Umbilical cord (tissue), 2 donors: ENCODE data around the gene SYNDIG1. TPM values are rescaled to one million over a fixed set of nuclear protein-coding genes. Genes with fewer than 3 reads are reported as not detected.

Experiments used
- DNase-seq: peaks from one replicate; pipeline ENCODE4 v3.0.0-alpha.2; 2015; ENCODE audit warnings: low spot score
- total RNA-seq: library from RNA; depleted of rRNA; stranded (reverse); fragments of >200 nt; gene quantifications from one replicate; pipeline ENCODE4 v1.2.3, GENCODE V29; 2014; ENCODE audit warnings: low replicate concordance; ENCODE audit not compliant: insufficient read depth

Gene SYNDIG1
- total RNA-seq, 1 donor from 2014 or later: 6.3 TPM

- no peak for DNase-seq
Observed at GRCh38 chr20:24470746-24471582, 1.5 kb downstream of the SYNDIG1 start.

GRCh38 chr20:24472426-24472825 is 3.0 kb downstream of the SYNDIG1 start:
- DNase-seq: no peak

DNA sequence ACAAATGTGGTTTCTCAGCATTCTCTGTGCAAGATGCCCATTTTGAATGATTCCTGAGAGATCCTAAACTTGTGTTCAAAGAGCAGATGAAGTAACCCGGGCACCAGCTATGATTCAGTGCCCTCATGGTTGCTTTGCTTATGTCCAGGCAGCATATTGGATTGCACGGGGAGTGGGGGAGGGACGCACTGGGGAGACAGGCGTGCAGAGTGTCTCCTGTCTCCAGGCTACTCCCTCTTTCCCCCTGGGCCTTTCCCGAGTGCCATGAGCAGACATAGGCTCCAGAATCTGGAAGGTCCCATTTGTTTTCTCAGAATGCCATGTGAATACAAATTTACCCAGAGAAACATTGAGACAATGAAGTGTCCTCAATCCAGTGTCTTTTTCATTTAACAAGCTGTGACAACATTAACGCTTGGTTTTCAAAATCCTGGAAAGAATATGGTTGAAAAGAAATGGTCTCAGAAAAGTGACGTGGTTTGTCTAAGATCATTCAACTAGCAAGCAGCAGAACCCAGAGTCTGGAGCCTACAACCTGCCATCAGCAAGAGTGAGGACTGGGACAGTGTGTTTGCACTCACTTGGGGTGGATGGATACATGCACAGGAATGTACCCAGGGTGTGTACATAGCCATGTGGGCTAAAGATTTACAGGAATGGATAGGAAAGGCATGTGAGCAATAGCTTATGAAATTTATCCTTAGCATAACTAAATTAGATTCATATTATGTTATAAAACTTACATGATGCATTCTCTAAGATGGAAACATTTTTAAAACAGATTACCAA is 4.2 kb downstream of the SYNDIG1 start:
- no peak for DNase-seq

- DNase-seq: no peak
Observed at GRCh38 chr20:24477831-24478547, 8.6 kb downstream of the SYNDIG1 start.

DNA sequence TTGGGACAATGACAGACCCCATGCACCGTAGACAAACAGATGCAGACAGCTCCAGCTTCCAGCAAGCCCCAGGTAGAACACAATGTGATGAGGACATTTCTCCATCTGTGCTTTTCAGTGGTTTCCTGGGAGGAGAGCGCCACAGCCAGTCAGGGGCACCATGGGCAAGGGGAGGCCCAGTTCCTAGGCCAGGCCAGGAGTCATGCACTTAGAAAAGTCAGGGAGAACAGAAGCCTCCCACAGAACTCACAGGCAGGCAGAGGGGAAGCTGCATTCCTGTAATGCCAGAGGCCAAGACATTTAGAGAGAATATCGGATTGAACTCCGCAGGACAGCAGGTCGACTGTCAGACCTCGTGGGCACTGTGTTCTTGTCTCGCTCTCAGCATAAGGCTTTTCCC is 9.2 kb downstream of the SYNDIG1 start:
- DNase-seq: no peak

GRCh38 chr20:24479106-24479505 is 9.7 kb downstream of the SYNDIG1 start:
- DNase-seq: no peak

GRCh38 chr20:24479595-24479994 is 10.2 kb downstream of the SYNDIG1 start:
- DNase-seq: no peak

DNA sequence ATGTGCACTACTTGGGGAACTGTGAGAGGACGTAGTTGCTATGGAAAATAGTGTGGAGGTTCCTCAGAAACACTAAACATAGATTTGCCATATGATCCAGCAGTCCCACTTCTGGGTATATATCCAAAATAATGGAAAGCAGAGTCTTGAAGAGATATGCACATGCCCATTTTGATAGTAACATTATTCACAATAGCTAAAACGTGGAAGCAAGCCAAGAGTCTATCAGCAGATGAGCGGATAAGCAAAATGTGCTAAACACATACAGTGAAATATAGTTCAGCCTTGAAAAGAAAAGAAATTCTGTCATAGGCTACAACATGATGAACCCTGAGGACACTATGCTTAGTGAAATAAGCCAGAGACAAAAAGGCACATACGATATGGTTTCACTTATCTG is 11.1 kb downstream of the SYNDIG1 start:
- no peak for DNase-seq

GRCh38 chr20:24481173-24481572 is 11.7 kb downstream of the SYNDIG1 start:
- DNase-seq: no peak

DNA sequence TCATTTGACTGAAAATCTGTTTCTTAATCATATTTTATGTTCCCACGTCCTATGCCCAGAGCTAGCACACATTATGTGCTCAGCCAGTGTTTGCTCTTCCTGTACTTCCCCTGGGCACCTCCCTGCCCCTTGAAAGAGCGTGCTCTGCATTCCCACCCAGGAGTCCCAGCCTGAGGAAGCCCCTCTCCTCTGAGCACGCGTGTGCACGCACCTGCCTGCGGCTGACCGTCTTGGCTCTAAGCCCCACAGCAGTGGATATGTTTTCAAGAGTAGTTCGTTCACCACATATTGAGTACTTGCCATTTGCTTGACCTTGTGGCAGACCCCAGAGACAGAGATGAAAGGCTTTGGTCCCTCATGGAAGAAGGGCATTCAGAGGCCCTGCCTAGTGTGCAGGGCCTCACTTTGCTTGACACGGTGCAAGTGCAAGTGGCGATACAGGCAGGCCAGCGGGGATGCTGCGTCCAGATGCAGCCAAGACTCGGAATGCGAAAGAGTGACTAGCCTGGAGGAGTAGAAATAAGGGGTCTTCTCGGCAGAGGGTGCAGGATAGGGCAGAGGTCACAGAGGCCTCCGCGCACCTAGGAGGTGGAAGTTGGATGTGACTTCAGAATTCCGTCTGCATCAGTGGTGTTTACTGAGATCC is 14.1 kb downstream of the SYNDIG1 start:
- DNase-seq: no peak

GRCh38 chr20:24484081-24484450 is 14.6 kb downstream of the SYNDIG1 start:
- no peak for DNase-seq

- DNase-seq: no peak
Observed at GRCh38 chr20:24485981-24486380, 16.6 kb downstream of the SYNDIG1 start.

DNA sequence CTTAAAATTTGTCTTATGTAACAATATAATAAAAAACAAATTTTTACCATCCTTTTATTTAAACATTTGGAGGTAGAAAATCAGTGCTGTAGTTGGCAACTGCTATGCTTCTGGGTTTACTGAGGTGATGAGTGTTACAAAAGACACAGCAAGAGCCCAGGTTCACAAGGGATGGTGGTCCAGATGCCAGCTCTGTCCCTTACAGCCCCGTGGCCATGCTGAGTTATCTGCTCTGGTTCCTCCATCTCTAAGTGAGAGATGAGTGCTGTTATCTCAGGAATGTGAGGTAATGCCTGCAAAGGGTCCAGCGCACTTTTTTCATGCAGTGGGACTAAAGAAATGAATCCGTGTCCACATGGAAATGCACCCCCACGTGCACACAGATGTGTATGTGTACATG is 17.8 kb downstream of the SYNDIG1 start:
- no peak for DNase-seq

DNA sequence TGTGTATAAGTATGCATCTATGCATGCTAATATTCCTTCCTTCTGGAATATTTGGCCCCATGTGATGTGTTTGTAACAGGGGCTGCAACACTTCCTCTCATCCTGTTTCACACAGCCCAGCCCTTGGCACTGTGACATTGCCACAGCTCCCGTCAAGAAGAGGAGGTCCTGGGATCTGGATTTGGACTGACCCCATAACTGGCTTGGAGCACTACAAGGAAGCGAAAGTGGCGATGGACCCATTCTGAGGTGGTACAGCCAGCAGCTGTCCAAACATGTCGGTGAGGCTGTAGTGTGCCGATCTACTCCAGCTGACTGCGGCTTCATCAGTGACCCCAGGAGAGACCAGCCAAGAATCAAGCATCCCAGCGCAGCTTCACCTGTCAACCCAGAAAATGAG is 18.2 kb downstream of the SYNDIG1 start:
- DNase-seq: no peak

DNA sequence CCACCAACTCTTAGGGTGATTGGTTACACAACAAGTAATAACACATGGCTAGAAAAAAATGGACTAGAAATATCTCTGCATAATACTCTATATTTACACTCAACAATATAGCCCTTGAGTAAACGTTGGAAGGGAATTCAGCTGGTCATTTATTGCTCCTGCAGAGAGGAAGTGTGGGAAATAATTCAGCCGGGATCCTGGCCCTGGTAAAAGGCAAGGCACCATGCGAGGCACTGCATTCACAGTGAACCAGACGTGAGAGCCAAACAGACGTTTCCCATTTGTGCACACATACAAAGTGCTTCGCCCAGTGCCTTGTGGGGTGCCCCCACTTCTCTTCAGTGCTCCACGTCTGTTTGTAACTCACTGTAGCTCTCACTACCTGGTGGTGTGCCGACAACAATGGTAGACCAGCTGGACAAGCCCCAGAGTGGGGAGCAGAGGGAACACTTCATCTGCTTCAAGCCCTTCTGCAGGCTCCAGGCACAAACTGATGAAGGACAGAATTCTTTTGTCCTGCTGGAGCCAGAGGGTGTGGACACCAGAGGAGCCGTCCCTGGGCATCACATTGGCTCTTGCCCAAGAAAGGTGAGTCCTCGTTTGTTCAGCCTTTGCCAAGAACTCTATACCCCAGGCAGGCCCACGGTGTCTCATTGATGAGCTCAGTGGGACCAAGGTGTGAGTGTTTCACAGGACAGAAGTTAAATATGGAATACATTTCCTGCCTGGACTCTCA is 18.8 kb downstream of the SYNDIG1 start:
- no peak for DNase-seq

DNA sequence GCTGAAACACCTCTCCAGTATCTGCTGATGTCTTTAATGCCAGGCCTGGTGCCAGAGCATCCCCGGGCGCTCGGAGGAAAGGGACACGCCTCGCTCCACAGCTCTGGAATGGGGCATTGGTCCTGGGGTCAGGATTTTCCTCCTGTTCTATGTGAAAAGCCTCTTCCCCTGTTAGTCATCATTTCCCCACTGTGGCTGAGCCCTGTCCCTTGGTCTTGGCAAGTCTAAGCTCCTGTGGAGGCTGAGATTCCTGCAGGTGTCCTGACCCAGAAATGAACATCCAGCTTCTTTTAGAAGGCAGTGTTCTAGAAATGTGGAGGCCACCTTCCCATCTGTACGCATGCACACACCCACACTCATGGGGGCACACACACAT is 19.4 kb downstream of the SYNDIG1 start:
- DNase-seq: no peak

DNA sequence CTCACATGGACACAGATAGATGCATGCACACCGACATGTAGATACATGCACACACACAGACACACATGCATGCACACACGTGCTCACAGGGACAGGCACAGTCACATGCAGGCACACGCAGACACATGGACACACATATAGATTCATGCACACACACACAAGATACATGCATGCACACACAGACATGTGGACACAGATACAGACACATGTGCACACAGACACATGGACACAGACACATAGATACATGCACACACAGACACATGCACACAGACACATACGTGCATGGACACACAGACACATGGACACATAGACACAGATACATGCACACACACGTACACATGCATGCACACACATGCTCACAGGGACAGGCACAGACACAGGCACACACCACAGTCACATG is 19.8 kb downstream of the SYNDIG1 start:
- DNase-seq: no peak

GRCh38 chr20:24489631-24490260 is 20.3 kb downstream of the SYNDIG1 start:
- DNase-seq: no peak

DNA sequence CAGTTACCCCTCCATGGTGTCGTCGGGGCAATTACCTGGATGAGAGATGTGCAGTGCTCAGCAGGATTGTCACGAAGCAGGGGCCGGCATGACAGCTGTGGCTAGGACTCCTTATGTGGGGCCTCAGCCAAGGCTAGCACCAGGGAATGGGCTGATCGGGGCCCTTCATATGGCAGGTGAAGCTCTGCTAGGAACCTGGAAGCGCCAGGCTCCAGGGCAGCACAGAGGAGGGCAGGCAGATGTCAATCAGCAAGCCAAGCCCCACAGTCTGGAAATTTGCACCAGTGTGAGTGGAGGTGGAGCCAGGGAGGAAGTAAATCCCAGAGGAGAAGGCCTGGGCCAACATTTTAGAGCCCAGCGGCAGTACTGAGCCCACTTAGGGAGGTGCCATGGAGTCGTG is 21.2 kb downstream of the SYNDIG1 start:
- DNase-seq: no peak

DNA sequence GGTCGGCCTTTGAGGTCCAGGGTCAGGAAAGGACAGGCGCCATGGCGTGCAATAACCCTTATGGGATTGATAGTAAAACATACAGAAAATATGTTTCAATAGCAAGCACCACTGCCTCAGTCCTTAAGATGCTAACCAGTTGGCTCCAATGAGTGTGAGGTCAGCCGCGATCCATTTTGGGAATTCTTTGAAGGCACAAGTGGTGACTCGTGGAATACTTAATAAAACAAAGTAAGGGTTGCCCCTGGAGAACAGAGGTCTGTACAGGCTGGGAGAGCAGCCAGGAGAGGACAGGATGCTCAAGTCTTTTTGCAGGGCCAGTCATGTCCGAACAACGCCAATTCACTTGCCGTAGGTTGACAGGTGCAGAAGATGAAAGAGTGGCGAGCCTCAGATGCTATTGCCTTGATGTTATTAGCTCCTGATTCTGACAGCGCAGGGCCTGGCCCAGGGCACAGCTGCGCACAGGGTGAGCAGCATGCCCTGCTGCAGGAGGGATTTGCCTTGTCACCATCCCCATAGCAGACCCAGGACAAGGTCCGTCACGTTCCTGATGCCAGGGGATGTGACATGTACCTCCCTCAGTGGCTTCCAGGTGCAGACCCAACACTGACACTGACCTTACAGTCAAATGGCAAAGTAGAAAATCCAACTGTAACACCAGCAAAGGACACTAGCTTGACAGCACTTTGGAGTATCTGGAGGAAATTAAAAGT is 21.8 kb downstream of the SYNDIG1 start:
- no peak for DNase-seq
